ENCODE results near the gene MARCHF6. TPM values are rescaled to one million over a fixed set of nuclear protein-coding genes. Genes with fewer than 3 reads are reported as not detected.

MARCHF6 gene
- total and polyA plus RNA-seq, 9 of the 15 experiments (the other 6 are each of a cell fraction or from before 2014, with no cell fraction given), result 74.1 to 456 (median 116) TPM

- TF ChIP-seq CEBPB (tag; IDR thresholded peaks at IDR 0.05) (0 out of 2 replicates have a peak, but pooled peaks have one; percentile 48), REST (IDR thresholded peaks at IDR 0.05; ENCODE audit: borderline replicate concordance) (no peak), REST (CRISPR knock-in tag; IDR thresholded peaks at IDR 0.05; ENCODE audit: low read depth) (no peak), ASH1L (IDR thresholded peaks at IDR 0.05; ENCODE audit: borderline replicate concordance, low read depth, partially characterized antibody) (no peak)
Observed at GRCh38 chr5:10400831-10401230, 47.3 kb downstream of the MARCHF6 start (continued).
